Left cardiac atrium (tissue), 4 donors: ENCODE data around the gene ZZZ3. TPM values are rescaled to one million over a fixed set of nuclear protein-coding genes. Genes with fewer than 3 reads are reported as not detected.
"Not testable (repeated sequence)": the region's sequence is repeated elsewhere in the genome, so short reads cannot be mapped to it uniquely, and the experiment has no call there.

ENCODE experiments used
- ATAC-seq, 2 donors: fragments of 200-7000 bp; cut with Tn5 transposase; one replicate each; pipeline ENCODE4 v1.9.1; 2020; ENCODE audit warnings: mild to moderate bottlenecking in 2 of 2, moderate library complexity in 2 of 2
- DNase-seq: peaks from one replicate; pipeline ENCODE4 v3.0.0-alpha.2; 2020
- intact Hi-C, 2 donors: fragments of 100-400 bp; cut with DNase I; formaldehyde crosslinking; loops; one replicate each; pipeline versions ENCODE4 v1.14.1 to v1.15.1; 2022 to 2023
- long read RNA-seq: library from polyadenylated mRNA; unstranded; transcript quantifications from one replicate; pipeline ENCODE4 v2.0.0, GENCODE V29; 2021
- total RNA-seq, 2 donors: library from RNA; stranded (reverse); fragmentation: NEBNext Ultra II Directional; extraction: Animal tissue kit (Norgen Biotek cat#: 25700); gene quantifications; one replicate each; pipeline ENCODE4 v1.2.1, GENCODE V29; 2021
- donor health status: DM: no; HTN: yes; CAD: no.
- donor health status: DM: no; HTN: yes; CAD: no; lungs with severe emphysema.
- donor health status: DM: yes; HTN: yes; CAD: no.
- donor health status: Dilated cardiomyopathy.

ZZZ3 gene
- 10 to 100 TPM; 32.2 to 35.5 TPM for total RNA-seq
- long read RNA-seq, full-length matches to known transcripts: 1 of 25 reads
- long read RNA-seq, partial matches to known transcripts: 1 of 25 reads
- long read RNA-seq, other reads (novel, unspliced or antisense): 23 of 25 reads

- DNase-seq: peak; percentile 94
- ATAC-seq: peak; percentile 88 to 90
- intact Hi-C loops: no loop called here
Observed at GRCh38 chr1:77682460-77683159, at the start of gene ZZZ3. Gene ZZZ3 (minus strand): TSS chr1:77682658. CDS start chr1:77633354, 49,304 bp downstream.

- DNase-seq (no peak), ATAC-seq (no peak)
- intact Hi-C loops: no loop called here
Observed at GRCh38 chr1:77732090-77732489, 49.6 kb upstream of the ZZZ3 start.

GRCh38 chr1:77725706-77726105 is 43.2 kb upstream of the ZZZ3 start:
- intact Hi-C loops: no loop called here
- ATAC-seq (no peak), DNase-seq (no peak)

GRCh38 chr1:77718181-77718580 is 35.7 kb upstream of the ZZZ3 start:
- intact Hi-C loops: loop anchor here in 1 of 2 donors (10.0 kb wide), 1 partner anchor 217 kb away; no protein-coding TSS in a partner anchor
- DNase-seq (no peak), ATAC-seq (no peak)

- DNase-seq (no peak), ATAC-seq (no peak)
- intact Hi-C loops: loop anchor here in 1 of 2 donors (10.0 kb wide), 1 partner anchor 219 kb away; no protein-coding TSS in a partner anchor
Observed at GRCh38 chr1:77716065-77716464, 33.6 kb upstream of the ZZZ3 start.

GRCh38 chr1:77709727-77710126 is 27.3 kb upstream of the ZZZ3 start:
- ATAC-seq (no peak), DNase-seq (no peak)
- intact Hi-C loops: loop anchor here in 1 of 2 donors (10.0 kb wide), 1 partner anchor 225 kb away; no protein-coding TSS in a partner anchor

GRCh38 chr1:77706321-77706720 is 23.9 kb upstream of the ZZZ3 start:
- ATAC-seq: no peak
- intact Hi-C loops: no loop called here
- DNase-seq: no peak

- ATAC-seq: no peak
- intact Hi-C loops: no loop called here
Observed at GRCh38 chr1:77704736-77705135, 22.3 kb upstream of the ZZZ3 start.

GRCh38 chr1:77699673-77700072 is 17.2 kb upstream of the ZZZ3 start:
- DNase-seq, intact Hi-C loops, ATAC-seq: not testable (repeated sequence)

More at GRCh38 chr1:77704736-77705135, 22.3 kb upstream of the ZZZ3 start:
- DNase-seq: no peak

- intact Hi-C loops: no loop called here
- DNase-seq (no peak), ATAC-seq (no peak)
Observed at GRCh38 chr1:77697441-77697840, 15.0 kb upstream of the ZZZ3 start.

GRCh38 chr1:77688939-77689338 is 6.5 kb upstream of the ZZZ3 start:
- DNase-seq (no peak), ATAC-seq (no peak)
- intact Hi-C loops: no loop called here

GRCh38 chr1:77687519-77687906 is 5.1 kb upstream of the ZZZ3 start:
- intact Hi-C loops: no loop called here
- DNase-seq (peak; percentile 43), ATAC-seq (no peak)

- intact Hi-C loops: no loop called here
- no peak for DNase-seq
- no peak for ATAC-seq
Observed at GRCh38 chr1:77686796-77687518, 4.5 kb upstream of the ZZZ3 start.

GRCh38 chr1:77683160-77684148 is 996 bp upstream of the ZZZ3 start:
- peak; percentile 89 to 91 for ATAC-seq

GRCh38 chr1:77680173-77680572 is 2.3 kb downstream of the ZZZ3 start:
- ATAC-seq (no peak), DNase-seq (no peak)
- intact Hi-C loops: no loop called here

More at GRCh38 chr1:77683160-77684148, 996 bp upstream of the ZZZ3 start:
- intact Hi-C loops: no loop called here
- peak; percentile 95 for DNase-seq

- intact Hi-C loops: no loop called here
- ATAC-seq (no peak), DNase-seq (no peak)
Observed at GRCh38 chr1:77678660-77679610, 3.5 kb downstream of the ZZZ3 start.

- intact Hi-C loops, ATAC-seq, DNase-seq: not testable (repeated sequence)
Observed at GRCh38 chr1:77674807-77675206, 7.7 kb downstream of the ZZZ3 start.
